Activated CD4-positive, CD25-positive, alpha-beta regulatory T cell treated with anti-CD3 and anti-CD28 coated beads, Interleukin-2, amount 50 U/mL, for 16 hours (primary cell): ENCODE measurements around the gene NDUFB3.
"Not testable (repeated sequence)": the region's sequence is repeated elsewhere in the genome, so short reads cannot be mapped to it uniquely, and the experiment has no call there.

Source experiments
- DNase-seq: peaks from one replicate; pipeline ENCODE4 v3.0.0-alpha.2; 2020; ENCODE audit warnings: low read depth, low spot score

Gene NDUFB3

DNA sequence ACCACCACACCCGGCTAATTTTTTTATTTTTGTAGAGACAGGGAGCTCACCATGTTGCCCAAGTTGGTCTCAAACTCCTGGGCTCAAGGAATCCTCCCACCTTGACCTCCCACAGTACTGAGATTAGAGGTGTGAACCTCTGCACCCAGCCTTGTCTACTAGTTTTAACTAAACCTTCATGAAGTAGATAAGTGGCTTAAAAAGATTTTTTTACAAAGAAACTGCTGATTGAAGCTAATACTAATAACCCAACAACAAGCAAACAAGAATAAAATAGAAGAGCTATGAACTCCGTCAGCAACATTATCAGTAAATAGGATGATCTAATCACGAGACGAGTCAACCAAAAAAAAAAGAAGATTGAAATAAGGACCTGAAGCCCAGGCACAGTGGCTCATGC is 18.8 kb downstream of the NDUFB3 start:
- no peak for DNase-seq

DNA sequence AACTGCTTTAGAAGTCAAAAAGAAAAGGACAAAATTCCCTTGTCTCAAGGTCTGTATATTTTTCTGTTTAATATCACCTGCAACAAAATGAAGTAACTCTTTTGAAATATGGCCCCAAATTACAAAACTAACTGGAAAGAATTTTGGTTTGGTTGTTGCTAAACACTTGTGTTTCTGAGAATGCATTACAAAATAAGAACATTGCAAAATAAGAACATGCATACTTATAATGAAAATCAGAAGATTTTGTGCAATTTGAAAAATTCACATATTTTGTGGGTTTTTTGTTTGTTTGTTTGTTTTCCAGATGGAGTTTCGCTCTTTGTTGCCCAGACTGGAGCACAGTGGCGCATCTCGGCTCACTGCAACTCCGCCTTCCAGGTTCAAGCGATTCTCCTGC is 21.8 kb downstream of the NDUFB3 start:
- DNase-seq = no peak

DNA sequence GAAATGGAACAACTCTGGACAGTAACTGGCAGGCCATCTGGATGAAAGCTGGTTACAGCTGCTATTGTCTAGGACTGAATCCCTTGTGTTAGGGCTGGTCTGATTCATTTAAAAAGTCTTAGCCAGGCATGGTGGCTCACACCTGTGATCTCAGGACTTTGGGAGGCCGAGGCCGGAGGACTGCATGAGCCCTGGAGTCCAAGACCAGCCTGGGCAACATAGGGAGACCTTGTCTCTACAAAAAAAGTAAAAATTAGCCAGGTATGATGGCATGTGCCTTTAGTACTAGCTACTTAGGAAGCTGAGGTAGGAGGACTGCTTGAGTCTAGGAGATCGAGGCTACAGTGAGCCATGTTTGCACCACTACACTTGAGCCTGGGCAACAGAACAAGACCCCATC is 28.7 kb downstream of the NDUFB3 start:
- DNase-seq = no peak

GRCh38 chr2:201105759-201106158 is 34.0 kb downstream of the NDUFB3 start:
- no peak for DNase-seq

GRCh38 chr2:201107624-201108023 is 35.8 kb downstream of the NDUFB3 start:
- no peak for DNase-seq

GRCh38 chr2:201108341-201108740 is 36.5 kb downstream of the NDUFB3 start:
- DNase-seq = no peak

GRCh38 chr2:201109186-201109585 is 37.4 kb downstream of the NDUFB3 start:
- no peak for DNase-seq

- DNase-seq = no peak
Observed at GRCh38 chr2:201110615-201111014, 38.8 kb downstream of the NDUFB3 start.

DNA sequence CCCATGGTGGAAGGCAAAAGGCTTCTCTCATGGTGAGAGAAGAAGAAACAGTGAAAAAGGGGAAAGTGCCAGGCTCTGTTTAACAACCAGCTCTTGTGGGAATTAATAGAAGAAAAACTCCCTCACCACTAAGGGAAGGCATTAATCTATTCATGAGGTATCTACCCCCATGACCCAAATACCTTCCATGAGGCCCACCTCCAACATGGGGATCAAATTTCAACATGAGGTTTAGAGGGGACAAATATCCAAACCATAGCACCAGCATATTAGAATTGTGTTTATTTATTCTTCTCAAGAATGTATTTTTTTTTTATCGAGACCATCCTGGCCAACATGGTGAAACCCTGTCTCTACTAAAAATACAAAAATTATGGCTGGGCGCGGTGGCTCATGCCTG is 39.3 kb downstream of the NDUFB3 start:
- no peak for DNase-seq

DNA sequence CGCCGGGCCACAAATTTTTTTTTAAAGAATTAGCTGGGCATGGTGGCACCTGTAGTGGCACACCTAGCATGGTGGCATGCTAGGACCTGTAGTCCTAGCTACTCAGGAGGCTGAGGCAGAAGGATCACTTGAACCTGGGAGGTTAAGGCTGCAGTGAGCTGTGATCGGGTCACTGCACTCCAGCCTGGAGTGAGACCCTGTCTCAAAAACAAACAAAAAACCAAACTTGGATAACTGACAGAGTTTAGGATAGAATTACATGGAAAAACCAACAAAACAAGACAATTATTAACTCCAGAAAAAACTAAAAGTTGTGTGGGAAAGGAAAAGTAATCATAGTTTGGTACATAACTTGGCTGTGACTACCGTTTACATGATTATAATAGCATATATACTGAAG is 42.5 kb downstream of the NDUFB3 start:
- DNase-seq = no peak

DNA sequence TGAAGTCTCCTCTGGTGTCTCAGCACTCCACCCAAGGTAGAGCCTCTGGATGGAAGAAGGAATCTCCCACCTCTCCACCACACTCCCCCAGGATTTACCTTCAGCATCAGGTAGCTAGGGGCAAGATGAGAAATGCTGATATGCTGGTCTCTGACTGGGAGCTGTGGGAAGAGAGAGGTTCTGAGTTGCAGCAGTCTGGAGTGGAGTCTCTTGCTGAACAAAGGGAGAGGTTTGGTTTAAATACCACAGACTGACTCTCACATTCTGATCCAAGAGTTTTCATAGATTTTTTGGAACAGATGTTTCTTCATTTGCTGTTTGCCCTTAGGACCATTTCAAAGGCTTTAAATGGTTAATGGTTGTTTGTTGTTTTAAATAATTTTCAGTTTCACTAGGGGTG is 43.0 kb downstream of the NDUFB3 start:
- DNase-seq = no peak

DNA sequence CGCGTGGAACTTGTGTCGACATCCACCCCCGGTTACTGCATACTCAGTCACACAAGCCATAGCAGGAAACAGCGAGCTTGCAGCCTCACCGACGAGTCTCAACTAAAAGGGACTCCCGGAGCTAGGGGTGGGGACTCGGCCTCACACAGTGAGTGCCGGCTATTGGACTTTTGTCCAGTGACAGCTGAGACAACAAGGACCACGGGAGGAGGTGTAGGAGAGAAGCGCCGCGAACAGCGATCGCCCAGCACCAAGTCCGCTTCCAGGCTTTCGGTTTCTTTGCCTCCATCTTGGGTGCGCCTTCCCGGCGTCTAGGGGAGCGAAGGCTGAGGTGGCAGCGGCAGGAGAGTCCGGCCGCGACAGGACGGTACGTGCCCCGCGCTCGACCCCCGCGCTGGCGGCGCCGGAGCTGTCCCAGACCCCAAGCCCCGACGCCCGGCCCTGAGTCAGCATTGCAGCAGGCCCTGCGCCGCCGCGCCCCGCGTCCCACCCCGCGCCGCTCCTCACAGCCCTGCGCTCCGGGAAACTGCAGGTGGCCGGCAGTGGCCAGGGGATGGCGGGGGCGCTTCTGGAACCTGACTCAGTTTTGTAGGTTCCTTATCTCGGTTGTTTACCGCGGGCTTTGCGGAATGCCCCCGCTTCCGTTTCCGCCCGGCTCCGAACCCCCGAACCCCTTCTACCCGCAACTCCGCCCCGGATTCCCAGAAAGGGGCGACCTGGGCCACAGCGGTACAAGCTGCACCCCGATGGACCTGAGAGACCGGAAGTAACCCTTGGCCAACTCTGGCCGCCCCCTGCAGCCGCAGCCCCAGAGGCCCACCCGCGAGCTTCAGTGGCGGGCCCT is 44.5 kb downstream of the NDUFB3 start, which contains the start of gene CFLAR:
CFLAR (plus strand) TSS at position 50 of the 844 bp plus-strand sequence. CDS start 13,702 bp downstream, outside the sequence.
- DNase-seq = peak; percentile 63

DNA sequence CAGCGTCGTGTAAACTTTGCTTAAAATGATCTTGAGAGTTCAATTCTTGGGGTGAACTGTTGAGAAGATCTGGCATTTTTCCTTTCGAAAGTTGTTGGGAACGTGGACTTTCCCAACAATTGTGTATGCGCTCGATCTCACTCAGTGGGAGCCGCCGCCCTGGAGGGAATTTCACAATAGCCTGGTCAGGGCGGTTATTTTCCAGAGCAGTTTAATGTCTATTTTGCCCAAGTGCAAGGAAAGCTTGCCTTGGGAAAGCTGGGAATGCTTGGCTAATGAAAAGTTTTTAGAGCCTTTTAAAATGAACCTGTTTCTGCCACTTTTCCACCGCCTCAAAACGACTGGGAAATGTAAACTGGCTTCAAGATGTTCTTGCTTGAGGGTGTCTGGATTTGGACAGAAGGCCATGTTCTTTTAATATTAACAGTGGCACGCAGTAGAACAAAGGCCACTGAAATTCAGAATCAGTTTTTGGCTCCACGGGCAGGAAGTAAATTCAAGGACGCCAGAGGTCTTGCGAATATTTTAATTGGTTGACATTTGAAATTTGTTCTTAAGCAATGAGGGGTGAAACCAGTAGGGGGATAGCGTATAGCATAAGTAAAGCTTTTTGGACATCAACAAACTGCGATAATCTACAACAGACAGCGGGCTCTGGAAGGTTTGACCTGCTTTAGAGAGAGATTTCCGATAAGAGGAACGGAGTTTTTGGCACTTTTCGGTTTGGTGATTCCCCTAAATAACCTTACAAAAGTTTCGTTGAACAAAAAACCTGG is 45.3 kb downstream of the NDUFB3 start:
- DNase-seq = no peak

DNA sequence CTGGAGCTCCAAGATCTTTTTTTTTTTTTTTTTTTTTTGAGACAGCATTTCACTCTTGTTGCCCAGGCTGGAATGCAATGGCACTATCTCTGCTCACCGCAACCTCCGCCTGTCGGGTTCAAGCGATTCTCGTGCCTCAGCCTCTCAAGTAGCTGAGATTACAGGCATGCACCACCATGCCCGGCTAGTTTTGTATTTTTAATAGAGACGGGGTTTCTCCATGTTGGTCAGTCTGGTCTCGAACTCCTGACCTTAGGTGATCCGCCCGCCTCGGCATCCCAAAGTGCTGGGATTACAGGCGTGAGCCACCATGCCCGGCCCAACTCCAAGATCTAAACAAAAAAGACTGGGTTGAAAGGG is 45.9 kb downstream of the NDUFB3 start:
- DNase-seq = not testable (repeated sequence)

DNA sequence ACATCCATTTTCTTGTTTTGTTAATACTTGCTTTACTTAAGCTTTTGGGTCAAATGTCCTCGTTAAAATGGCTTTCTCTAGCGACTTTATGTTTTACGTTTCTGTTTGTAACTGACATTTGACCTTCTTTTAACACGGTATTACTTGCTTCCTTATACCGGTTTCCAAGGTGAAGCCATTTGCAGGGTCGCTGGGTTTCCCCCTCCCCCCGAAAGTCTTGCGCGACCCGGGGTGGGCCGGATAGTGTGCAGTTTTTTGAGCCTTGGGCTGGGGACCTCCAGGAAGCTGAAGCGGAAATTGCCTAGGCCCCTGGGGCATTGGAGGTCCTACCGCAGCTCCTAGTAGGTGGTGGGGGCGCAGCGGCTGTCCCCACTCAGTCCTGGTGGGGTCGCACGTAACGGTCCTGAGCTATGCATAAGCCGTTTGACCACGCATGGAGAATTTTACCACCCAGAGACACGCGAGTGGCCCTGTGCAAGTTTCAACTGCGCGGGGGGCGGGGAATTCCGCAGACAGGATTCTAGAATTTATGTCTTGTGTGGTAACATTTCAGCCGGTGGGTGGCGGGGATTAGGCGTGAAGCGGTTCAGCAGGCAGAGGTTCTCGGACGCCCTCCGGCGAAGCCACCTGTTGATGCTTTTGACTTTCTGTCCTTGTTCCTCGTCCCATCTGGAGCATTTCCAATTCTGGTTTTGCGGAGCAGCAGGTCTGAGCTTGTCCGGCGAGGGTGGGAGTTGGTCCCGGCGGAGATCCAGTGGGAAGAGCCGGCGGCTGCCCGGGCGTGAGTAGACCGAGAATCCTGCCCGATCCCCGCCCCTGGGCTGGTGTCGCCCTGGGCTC is 46.5 kb downstream of the NDUFB3 start:
- peak; percentile 72 for DNase-seq

GRCh38 chr2:201118961-201119854 is 47.4 kb downstream of the NDUFB3 start:
- DNase-seq = no peak

DNA sequence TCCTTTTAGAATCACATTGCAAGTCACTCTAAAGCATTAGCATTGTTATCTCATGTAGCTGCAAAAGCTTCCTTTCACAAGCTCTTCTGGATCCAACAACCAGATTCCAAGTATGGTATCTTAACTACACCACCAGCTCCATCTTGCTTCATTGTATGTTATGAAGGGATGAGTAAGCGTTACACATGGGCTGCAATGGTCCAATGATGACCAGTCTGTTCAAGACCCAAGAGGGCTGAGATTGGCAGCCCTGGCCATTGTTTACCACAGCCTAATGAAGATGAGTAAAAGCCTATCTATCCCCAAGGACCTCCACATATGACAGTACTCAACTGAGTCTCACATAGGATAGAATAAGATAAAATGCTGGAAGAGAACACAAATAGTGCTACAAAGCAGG is 50.5 kb downstream of the NDUFB3 start:
- DNase-seq = no peak

DNA sequence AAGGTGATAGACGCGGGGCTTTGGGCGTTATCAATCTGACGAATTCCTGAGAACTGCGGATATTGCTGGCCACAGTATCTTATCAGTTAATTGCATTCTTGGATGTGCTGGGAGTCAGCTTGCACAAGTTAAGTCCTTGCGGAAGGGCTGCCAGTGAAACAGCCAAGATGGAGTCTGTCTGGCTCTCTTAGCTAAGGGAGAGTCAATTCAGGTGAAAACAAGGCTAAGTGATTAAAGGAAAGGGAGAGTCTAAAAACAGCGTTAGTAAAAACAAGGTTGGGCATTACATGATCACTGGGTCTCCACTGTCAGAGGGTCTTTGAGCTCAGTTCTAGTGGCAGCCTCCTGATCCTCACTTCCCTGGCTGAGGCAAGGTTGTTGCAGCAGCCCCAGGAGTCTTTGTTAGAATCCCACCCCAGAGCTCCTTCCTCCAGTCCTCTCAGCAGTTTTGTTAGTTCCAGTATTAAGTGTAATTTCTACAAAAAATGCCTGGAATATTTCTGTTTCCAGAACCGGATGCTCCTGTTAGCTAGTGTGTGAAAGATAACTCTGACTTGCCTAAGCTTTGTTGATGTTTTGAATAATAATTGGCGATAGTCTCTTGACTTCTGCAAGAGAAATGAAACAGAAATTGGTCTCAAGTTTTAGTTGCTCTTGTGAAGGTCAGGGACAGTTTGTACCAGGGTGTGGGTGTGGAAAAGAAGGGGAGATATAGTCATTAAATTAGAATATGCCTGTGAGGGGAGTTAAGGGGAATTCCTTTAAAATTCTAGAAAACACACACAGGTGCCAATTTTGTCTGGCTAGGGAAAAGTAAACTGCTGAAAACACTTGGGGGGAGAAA is 54.7 kb downstream of the NDUFB3 start:
- no peak for DNase-seq

GRCh38 chr2:201127152-201127511 is 55.3 kb downstream of the NDUFB3 start:
- DNase-seq = no peak

DNA sequence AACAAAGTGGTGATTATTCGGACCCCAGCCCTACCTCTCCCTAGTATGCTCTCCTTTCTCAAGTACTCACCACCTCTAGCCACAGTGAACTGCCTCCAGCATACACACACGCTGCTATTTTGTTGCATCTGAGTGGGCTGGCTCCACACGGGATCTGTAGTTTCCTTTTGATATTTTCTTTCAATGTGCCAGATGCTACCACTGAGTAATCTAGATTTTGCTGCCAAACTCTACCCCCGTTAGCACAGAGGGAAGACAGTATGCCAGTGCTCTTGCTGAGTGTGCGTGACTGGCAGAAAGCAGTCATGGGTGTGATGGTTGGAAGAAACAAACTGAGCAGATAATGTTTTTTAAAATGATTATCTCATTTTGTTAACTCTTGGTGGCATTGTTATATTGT is 55.8 kb downstream of the NDUFB3 start:
- no peak for DNase-seq
